K562 (cell line): ENCODE results near the gene CSH1.

Experiments used
- POLR2A ChIP-seq: fragments of 450-650 bp; conservative IDR thresholded peaks from 2 replicates; pipeline ENCODE4 v1.6.1; 2016
- YY1 ChIP-seq, 3 experiments: IDR thresholded peaks; 2 replicates each; pipeline ENCODE4 v1.6.1; 2011; ENCODE audit warnings: low read length in 2 of 3, mild to moderate bottlenecking in 2 of 3, moderate library complexity in 2 of 3, borderline replicate concordance in 1 of 3, control low read depth in 1 of 3, low read depth in 1 of 3; ENCODE audit not compliant: insufficient read depth in 3 of 3, insufficient replicate concordance in 2 of 3, control insufficient read depth in 1 of 3, insufficient read length in 1 of 3; ENCODE audit errors: extremely low read depth in 1 of 3

- no peak for TF ChIP-seq POLR2A
- no peak for TF ChIP-seq YY1 (IDR thresholded peaks at IDR 0.05; ENCODE audit: borderline replicate concordance in 1 of 3, control insufficient read depth in 1 of 3, extremely low read depth in 1 of 3, insufficient read depth in 3 of 3, insufficient read length in 1 of 3, insufficient replicate concordance in 2 of 3, low read depth in 1 of 3, low read length in 2 of 3)
These were observed 32.8 kb upstream of the CSH1 start for GRCh38 chr17:63928966-63929695.
